ENCODE results near the gene CAPN10.

- TF ChIP-seq CTCF (IDR thresholded peaks at IDR 0.05): no peak
- no peak for TF ChIP-seq POLR2A (IDR thresholded peaks at IDR 0.05)
Measured at GRCh38 chr2:240630771-240631547, 44.4 kb downstream of the CAPN10 start.
